SHP77 treated with DMSO at 0.1 percent for 48 hours (cell line): ENCODE measurements around the gene KRTAP10-3.
"Not testable (repeated sequence)": the region's sequence is repeated elsewhere in the genome, so short reads cannot be mapped to it uniquely, and the experiment has no call there.

Experiments
- DNase-seq: peaks from one replicate; lab custom pipeline; 2025; lab: John Stamatoyannopoulos, UW

Gene KRTAP10-3

GRCh38 chr21:44571296-44571695 lies 12.7 kb upstream of the KRTAP10-3 start:
- DNase-seq, result no peak

DNA sequence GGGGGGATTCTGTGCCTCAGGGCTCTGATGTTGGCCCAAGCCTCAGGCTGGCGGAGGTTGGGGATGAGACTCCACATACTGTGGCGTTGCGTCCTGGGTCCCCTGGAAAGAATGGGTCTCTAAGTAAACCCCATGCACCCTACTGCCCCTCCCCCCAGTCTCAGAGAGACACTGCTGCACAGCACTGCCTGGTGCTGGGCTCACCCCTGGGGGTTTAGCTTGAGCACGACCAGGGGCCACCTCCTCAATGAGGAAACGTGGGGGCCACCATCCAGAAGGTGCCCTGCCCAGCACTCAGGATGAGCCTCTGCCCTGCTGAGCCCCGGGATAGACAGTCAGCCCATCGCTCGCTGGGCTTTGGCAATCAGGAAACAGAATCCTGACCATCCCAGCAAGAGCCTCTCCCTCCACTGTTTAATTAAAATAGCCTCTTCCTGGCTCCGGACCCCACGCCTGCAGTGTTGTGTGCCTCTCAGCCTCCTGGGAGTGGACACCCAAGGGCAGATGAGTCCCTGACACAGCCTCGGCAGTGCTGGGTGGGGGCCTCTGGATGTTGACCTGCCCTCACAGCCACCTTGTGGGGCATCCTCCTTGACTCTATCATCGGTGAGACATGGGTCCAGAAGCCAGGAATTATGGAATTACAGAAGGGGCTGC lies 11.4 kb upstream of the KRTAP10-3 start:
- DNase-seq, result no peak

DNA sequence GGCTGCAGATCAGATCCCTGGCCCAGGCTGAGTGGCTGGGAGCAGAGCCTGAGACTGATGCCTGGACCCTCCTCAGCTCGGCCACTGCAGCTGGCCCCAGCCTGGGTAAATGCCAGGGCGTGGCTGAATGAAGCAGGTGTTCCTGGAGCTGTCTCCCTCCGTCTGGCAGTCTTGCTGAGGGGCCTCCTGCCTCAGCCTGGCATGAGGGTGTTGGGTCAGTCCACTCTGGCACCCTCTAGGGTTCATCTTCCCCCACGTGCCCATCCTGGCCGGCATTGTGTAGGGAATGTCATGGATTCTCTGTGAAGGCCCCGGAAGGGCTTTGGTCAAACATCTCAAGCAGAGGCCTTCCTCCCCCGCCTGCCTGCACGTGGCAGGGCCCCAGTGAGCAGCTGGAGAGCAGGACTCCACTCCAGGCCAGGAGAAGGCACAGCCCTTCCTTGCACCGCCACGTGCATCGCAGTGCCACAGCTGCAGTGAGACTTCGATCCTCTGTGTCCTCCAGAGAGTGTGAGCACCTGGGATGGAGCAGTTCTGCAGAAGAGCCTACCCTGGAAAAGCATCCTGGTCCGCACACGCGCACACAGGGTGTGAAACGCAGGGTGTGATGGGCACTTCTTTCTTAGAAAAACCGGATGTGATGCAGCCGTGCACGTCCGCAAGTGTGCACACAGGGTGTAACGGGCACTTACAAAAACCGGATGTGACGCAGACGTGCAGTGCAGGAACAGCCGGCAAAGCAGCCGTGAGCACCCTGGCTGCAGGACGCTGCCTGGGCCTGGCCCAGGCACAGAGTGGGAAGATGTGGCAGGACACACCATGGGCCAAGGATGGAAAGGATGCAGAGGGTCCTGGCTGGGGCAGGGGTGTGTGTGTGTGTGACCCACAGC lies 10.3 kb upstream of the KRTAP10-3 start:
- DNase-seq, result peak; percentile 96

DNA sequence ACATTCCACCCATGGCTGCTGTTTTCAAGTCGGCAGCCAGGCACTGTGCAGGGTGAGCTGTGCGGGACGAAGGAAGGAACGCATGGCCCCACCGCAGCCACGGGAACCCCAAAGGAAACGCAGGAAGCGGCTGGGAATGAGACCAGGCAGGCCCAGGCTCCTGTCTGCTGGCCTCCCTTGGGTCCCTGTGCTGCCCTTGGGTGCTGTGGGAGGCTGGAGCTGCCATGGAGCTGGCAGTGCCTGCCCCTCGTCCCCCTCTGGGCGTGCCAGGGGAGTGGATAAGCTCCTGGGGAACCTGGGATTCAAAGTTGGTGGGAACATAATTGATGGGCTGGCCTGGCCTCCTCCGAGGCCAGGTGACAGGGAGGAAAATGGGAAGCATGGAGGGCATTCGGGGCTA lies 9.7 kb upstream of the KRTAP10-3 start:
- DNase-seq, result no peak

GRCh38 chr21:44567481-44568171 lies 9.0 kb upstream of the KRTAP10-3 start:
- DNase-seq, result no peak

DNA sequence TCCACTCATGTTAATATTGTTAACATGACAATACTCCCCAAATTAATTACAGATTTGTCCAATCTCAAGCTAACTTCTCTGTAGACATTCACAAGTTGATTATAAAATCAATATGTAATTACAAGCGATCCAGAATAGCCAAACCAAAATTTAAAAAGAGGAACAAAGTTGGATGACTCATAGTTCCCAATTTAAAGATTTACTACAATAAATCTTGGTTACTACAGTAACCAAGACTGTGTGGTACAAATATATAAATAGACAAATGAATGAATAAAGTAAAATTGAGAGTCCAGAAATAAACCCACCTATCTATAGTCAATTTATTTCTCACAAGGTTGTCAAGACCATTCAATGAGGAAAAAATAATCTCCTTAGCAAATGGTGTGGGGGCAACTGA lies 7.8 kb upstream of the KRTAP10-3 start:
- no peak for DNase-seq

DNA sequence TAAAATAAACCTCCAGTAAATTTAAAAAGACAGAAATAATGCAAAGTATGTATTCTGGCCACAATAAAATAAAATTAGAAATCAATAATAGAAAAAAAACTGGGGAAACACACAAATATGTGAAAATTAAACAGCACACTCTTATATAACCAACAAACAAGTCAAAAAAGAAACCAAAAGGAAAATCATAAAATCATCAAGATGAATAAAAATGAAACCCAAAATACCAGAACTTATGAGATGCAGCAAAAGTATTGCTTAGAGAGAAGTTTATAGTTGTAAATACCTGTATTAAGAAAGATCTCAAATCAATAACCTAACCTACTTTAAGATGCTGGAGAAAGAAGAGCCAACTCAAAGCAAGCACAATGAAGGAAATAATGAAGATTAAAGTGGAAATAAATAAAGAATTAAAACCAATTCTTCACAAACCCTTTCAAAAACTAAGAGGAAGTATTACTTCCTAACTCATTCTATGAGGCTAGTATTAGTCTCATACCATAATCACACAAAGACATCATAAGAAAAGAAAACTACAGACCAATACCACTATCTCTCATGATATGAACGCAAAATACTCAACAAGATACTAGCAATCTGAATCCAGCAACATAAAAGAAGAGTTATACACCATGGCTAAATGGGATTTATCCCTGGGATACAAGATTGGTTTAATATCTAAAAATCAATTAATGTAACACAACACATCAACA lies 6.4 kb upstream of the KRTAP10-3 start:
- no peak for DNase-seq

DNA sequence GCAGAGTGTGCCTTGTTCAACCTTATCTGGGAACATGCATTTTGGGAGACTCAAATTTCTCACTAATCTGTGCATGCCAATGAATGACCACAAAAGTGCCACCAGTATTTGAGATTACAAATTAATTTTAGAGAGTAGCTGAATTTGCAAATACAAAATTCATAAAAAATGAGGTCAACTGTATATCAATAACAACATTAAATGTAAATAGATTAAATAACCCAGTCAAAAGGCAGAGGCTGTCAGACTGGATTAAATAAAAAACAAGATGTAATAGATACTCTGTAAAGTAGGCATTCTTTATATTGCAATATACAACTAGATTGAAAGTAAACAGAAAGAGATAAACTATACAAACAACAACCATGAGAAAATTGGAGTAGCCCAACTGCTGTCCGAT lies 5.5 kb upstream of the KRTAP10-3 start:
- DNase-seq, result no peak

GRCh38 chr21:44558329-44558675 lies 293 bp downstream of the KRTAP10-3 start:
- not testable (repeated sequence) for DNase-seq

- DNase-seq, result no peak
Observed at GRCh38 chr21:44557491-44558328, 885 bp downstream of the KRTAP10-3 start.

GRCh38 chr21:44556879-44557278 lies 1.7 kb downstream of the KRTAP10-3 start:
- no peak for DNase-seq

- DNase-seq, result no peak
Observed at GRCh38 chr21:44555200-44555875, 3.3 kb downstream of the KRTAP10-3 start.

DNA sequence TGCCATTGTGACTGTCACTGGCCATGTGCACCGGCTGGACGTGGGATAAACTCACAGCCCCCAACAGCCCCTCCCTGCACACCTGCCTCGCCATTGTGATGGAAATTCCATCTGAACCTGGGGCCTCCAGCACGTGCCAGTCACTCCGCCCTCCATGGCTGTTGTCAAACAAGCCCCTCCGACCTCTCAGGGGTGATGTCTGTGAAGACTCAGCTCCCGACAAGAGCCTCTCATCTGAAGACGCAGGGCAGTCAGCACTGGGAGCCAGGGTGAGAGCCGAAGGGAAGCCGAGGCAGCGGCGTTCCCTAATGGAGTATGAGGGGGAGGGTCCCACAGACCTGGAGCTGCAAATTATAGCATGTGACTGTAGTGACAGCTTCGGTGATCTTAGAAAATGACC lies 5.9 kb downstream of the KRTAP10-3 start:
- no peak for DNase-seq

DNA sequence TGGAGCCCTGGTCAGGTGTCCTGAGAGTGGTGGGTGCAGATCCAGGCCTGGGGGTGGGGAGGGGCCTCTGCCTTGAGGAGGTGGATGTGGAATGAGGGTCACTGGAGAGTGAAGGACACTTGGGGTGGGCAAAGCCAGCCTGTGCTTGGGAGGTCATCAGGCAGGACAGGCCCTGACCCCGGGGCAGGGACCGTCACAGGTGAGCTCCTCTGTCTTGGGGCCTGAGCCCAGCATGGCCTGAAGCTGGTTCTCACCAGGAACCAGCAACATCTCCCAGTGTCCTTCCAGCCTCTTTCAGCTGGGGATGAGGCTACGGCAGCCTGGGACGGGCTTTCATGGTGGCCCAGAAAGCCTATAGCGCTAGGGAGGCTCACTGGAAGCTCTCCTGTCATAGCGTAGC lies 6.5 kb downstream of the KRTAP10-3 start:
- no peak for DNase-seq

GRCh38 chr21:44551340-44551961 lies 7.1 kb downstream of the KRTAP10-3 start, which contains the start of gene KRTAP10-2:
Gene KRTAP10-2, minus strand, starts transcription at chr21:44551505. Its CDS starts 47 bp downstream, at chr21:44551458.
- no peak for DNase-seq

GRCh38 chr21:44550807-44551206 lies 7.8 kb downstream of the KRTAP10-3 start:
- no peak for DNase-seq

DNA sequence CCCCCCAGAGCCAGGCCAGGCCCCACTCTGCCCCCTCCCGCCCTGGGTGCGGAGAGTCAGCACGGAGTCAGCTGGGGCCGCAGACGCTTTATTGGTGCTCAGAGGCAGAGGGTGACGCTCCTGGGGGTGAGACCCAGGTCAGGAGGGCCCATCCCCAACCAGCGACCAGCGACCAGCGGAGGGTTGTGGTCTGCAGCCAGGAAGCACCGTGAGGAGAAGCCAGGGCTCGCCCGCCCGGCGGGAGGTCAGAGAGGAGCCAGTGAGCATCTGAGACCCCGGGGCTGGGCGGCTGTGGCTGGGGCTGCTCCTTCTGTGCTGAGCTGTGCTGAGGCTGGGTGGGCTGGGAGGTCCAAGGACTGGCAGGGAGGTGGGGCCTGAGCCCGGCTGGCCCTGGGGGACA lies 8.3 kb downstream of the KRTAP10-3 start:
- not testable (repeated sequence) for DNase-seq

DNA sequence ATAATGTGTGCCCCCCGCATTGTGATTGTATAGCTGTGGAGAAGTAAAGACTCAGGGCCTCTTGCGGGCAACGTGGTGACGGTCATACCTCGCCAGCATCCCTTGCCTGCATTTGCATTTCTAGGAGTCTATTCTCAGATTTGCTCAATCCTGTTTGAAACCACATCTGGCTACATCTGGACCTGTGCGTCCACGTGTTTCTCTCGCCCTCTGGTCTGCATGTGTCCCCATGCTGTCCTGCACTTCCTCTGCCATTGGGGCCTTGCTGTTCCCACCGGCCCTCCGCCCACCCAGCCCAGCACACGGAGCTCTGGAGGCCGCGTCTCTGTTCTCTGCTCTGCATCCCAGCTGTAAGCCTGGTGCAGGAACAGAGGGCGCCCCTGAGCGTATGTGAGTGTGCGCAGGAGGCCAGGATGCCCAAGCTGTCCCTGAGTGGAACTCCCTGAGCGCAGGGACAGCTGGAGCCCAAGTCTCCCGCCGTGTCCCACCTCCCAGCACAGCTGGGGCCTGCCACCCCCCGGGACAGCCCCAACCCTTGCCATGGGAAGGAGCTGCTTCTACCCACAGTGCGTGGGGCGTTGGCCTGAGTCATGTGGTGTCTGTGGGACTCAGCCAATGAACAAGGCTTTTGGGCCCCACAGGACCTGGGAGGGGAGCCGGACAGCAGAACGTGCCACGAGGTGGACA lies 8.9 kb downstream of the KRTAP10-3 start:
- no peak for DNase-seq

GRCh38 chr21:44548922-44549321 lies 9.7 kb downstream of the KRTAP10-3 start:
- no peak for DNase-seq

DNA sequence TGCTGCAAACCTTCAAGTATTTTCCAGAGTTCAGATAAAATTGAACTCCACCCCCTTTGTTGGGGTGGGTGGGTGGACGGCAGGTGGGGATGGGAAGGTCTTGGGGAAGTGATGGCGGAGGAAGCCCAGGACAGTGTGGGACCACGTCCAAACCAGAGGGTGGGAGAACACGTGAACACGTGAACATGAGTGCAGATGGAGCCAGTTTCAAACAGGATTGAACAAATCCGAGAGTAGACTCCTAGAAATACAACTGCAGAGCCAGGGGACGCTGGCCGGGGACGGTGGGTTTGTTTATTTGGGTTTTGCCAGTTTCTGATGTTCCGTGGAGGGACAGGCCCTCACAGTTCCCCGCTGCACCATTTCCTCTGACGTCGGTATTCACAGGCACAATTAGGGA lies 10.2 kb downstream of the KRTAP10-3 start:
- DNase-seq, result no peak
